Activated T-cell treated with anti-CD3 and anti-CD28 coated beads, Interleukin-2, amount 50 U/mL, for 4 hours (primary cell): Measurements from ENCODE around the gene SLCO3A1. TPM values are rescaled to one million over a fixed set of nuclear protein-coding genes. Genes with fewer than 3 reads are reported as not detected.

ENCODE experiments used
- ATAC-seq, 2 donors: fragments of 200-7000 bp; cut with Tn5 transposase; one replicate each; pipeline ENCODE4 v1.10.0; 2021
- DNase-seq: peaks from one replicate; pipeline ENCODE4 v3.0.0-alpha.2; 2020
- H3K27me3 Mint-ChIP-seq: one replicate; pipeline ENCODE4 v1.8.0; 2021; ENCODE audit warnings: low read depth, mixed read lengths
- H3K36me3 Mint-ChIP-seq: one replicate; pipeline ENCODE4 v1.8.0; 2022; ENCODE audit warnings: mixed read lengths; ENCODE audit not compliant: insufficient read depth
- H3K4me1 Mint-ChIP-seq: one replicate; pipeline ENCODE4 v1.8.0; 2021; ENCODE audit warnings: low read depth, mixed read lengths
- H3K4me3 Mint-ChIP-seq: one replicate; pipeline ENCODE4 v1.8.0; 2021; ENCODE audit warnings: mild to moderate bottlenecking, moderate library complexity, mixed read lengths
- H3K9me3 Mint-ChIP-seq: one replicate; pipeline ENCODE4 v1.8.0; 2021; ENCODE audit warnings: mixed read lengths
- total RNA-seq, 3 donors: library from RNA; stranded (reverse); gene quantifications; one replicate each; pipeline ENCODE4 v1.2.1, GENCODE V29; 2021

The SLCO3A1 gene
- total RNA-seq, 3 donors from 2014 or later: 3.6 to 6.1 (median 4.8) TPM

- no peak for DNase-seq
- Mint-ChIP-seq H3K4me1 (peaks cover 36% of the 10 kb centered on the region), H3K36me3 (peaks cover 14% of the 10 kb centered on the region), H3K27me3 (no peaks in the 10 kb centered on the region), H3K4me3 (no peak overlapping the region), H3K9me3 (no peaks in the 10 kb centered on the region)
- ATAC-seq: no peak
Observed at GRCh38 chr15:91919014-91919534, 65.6 kb downstream of the SLCO3A1 start.

- Mint-ChIP-seq H3K27me3 (no peaks in the 10 kb centered on the region), H3K36me3 (peaks cover 10% of the 10 kb centered on the region), H3K4me1 (peaks cover 49% of the 10 kb centered on the region), H3K9me3 (no peaks in the 10 kb centered on the region), H3K4me3 (no peak overlapping the region)
- ATAC-seq: no peak
- DNase-seq: no peak
Observed at GRCh38 chr15:91921188-91921842, 67.8 kb downstream of the SLCO3A1 start.

- no peak for ATAC-seq
- Mint-ChIP-seq H3K27me3 (no peaks in the 10 kb centered on the region), H3K9me3 (no peaks in the 10 kb centered on the region), H3K36me3 (peaks cover 6% of the 10 kb centered on the region), H3K4me3 (no peak overlapping the region), H3K4me1 (peaks cover 52% of the 10 kb centered on the region)
- no peak for DNase-seq
Observed at GRCh38 chr15:91921843-91922198, 68.3 kb downstream of the SLCO3A1 start.

- ATAC-seq: no peak
- DNase-seq: no peak
- Mint-ChIP-seq H3K9me3 (no peaks in the 10 kb centered on the region), H3K4me3 (no peak overlapping the region), H3K27me3 (no peaks in the 10 kb centered on the region), H3K36me3 (no peaks in the 10 kb centered on the region), H3K4me1 (peaks cover 58% of the 10 kb centered on the region)
Observed at GRCh38 chr15:91922646-91923547, 69.4 kb downstream of the SLCO3A1 start.

- DNase-seq: no peak
- no peak for ATAC-seq
- peaks cover 5% of the 10 kb centered on the region for H3K36me3 Mint-ChIP-seq
- no peak overlapping the region for H3K4me3 Mint-ChIP-seq
- no peaks in the 10 kb centered on the region for H3K9me3 Mint-ChIP-seq
- no peaks in the 10 kb centered on the region for H3K27me3 Mint-ChIP-seq
- H3K4me1 Mint-ChIP-seq: peaks cover 58% of the 10 kb centered on the region
Observed at GRCh38 chr15:91924183-91924582, 70.7 kb downstream of the SLCO3A1 start.

- H3K27me3 Mint-ChIP-seq: no peaks in the 10 kb centered on the region
- peaks cover 59% of the 10 kb centered on the region for H3K4me1 Mint-ChIP-seq
- no peak overlapping the region for H3K4me3 Mint-ChIP-seq
- H3K36me3 Mint-ChIP-seq: peaks cover 5% of the 10 kb centered on the region
- DNase-seq (no peak), ATAC-seq (no peak)
- H3K9me3 Mint-ChIP-seq: no peaks in the 10 kb centered on the region
Observed at GRCh38 chr15:91924837-91925495, 71.5 kb downstream of the SLCO3A1 start.

- no peaks in the 10 kb centered on the region for H3K9me3 Mint-ChIP-seq
- H3K4me1 Mint-ChIP-seq: peaks cover 55% of the 10 kb centered on the region
- DNase-seq (no peak), ATAC-seq (no peak)
- H3K27me3 Mint-ChIP-seq: no peaks in the 10 kb centered on the region
- H3K4me3 Mint-ChIP-seq: no peak overlapping the region
- H3K36me3 Mint-ChIP-seq: peaks cover 8% of the 10 kb centered on the region
Observed at GRCh38 chr15:91925794-91926193, 72.3 kb downstream of the SLCO3A1 start.

GRCh38 chr15:91926908-91927270, 73.4 kb downstream of the SLCO3A1 start:
- Mint-ChIP-seq H3K4me3 (no peak overlapping the region), H3K9me3 (no peaks in the 10 kb centered on the region), H3K4me1 (peaks cover 51% of the 10 kb centered on the region), H3K27me3 (no peaks in the 10 kb centered on the region), H3K36me3 (peaks cover 8% of the 10 kb centered on the region)
- no peak for ATAC-seq
- DNase-seq: no peak

- Mint-ChIP-seq H3K9me3 (no peaks in the 10 kb centered on the region), H3K36me3 (peaks cover 8% of the 10 kb centered on the region), H3K27me3 (no peaks in the 10 kb centered on the region), H3K4me1 (peaks cover 47% of the 10 kb centered on the region), H3K4me3 (no peak overlapping the region)
- no peak for ATAC-seq
- DNase-seq: no peak
Observed at GRCh38 chr15:91927585-91927984, 74.1 kb downstream of the SLCO3A1 start.

- Mint-ChIP-seq H3K9me3 (no peaks in the 10 kb centered on the region), H3K4me3 (no peak overlapping the region), H3K36me3 (peaks cover 8% of the 10 kb centered on the region), H3K4me1 (peaks cover 41% of the 10 kb centered on the region), H3K27me3 (no peaks in the 10 kb centered on the region)
- ATAC-seq (no peak), DNase-seq (no peak)
Observed at GRCh38 chr15:91928675-91929074, 75.2 kb downstream of the SLCO3A1 start.

GRCh38 chr15:91929509-91929908, 76.0 kb downstream of the SLCO3A1 start:
- Mint-ChIP-seq H3K9me3 (no peaks in the 10 kb centered on the region), H3K4me1 (peaks cover 36% of the 10 kb centered on the region), H3K36me3 (peaks cover 8% of the 10 kb centered on the region), H3K4me3 (no peak overlapping the region), H3K27me3 (no peaks in the 10 kb centered on the region)
- ATAC-seq (no peak), DNase-seq (no peak)

- Mint-ChIP-seq H3K27me3 (no peaks in the 10 kb centered on the region), H3K4me1 (peaks cover 35% of the 10 kb centered on the region), H3K4me3 (no peak overlapping the region), H3K9me3 (no peaks in the 10 kb centered on the region), H3K36me3 (peaks cover 8% of the 10 kb centered on the region)
- no peak for DNase-seq
- no peak for ATAC-seq
Observed at GRCh38 chr15:91930092-91930491, 76.6 kb downstream of the SLCO3A1 start.

GRCh38 chr15:91936182-91936775, 82.8 kb downstream of the SLCO3A1 start:
- H3K9me3 Mint-ChIP-seq: no peaks in the 10 kb centered on the region
- peaks cover 46% of the 10 kb centered on the region for H3K4me1 Mint-ChIP-seq
- no peak for DNase-seq
- no peak for ATAC-seq
- peaks cover 4% of the 10 kb centered on the region for H3K36me3 Mint-ChIP-seq
- H3K27me3 Mint-ChIP-seq: no peaks in the 10 kb centered on the region
- no peak overlapping the region for H3K4me3 Mint-ChIP-seq

GRCh38 chr15:91936927-91937326, 83.4 kb downstream of the SLCO3A1 start:
- Mint-ChIP-seq H3K9me3 (no peaks in the 10 kb centered on the region), H3K4me1 (peaks cover 48% of the 10 kb centered on the region)

More at GRCh38 chr15:91936927-91937326, 83.4 kb downstream of the SLCO3A1 start:
- ATAC-seq (no peak), DNase-seq (no peak)
- H3K4me3 Mint-ChIP-seq: no peak overlapping the region
- no peaks in the 10 kb centered on the region for H3K27me3 Mint-ChIP-seq
- H3K36me3 Mint-ChIP-seq: peaks cover 4% of the 10 kb centered on the region
